Transverse colon (tissue), 4 donors: ENCODE data around the gene FAM174A.

ENCODE experiments used
- EP300 ChIP-seq: sonication (generic); formaldehyde crosslinking; IDR thresholded peaks from one replicate; pipeline ENCODE4 v1.6.1; 2017; ENCODE audit warnings: antibody characterized with exemption, low read depth
- POLR2AphosphoS5 ChIP-seq, 3 donors: sonication (generic); formaldehyde crosslinking; IDR thresholded peaks; one replicate each; pipeline ENCODE4 v1.6.1; 2016; ENCODE audit warnings: antibody characterized with exemption in 3 of 3
- TF ChIP-seq, protein P1 (sequence below), 5 experiments: fragments of 200-600 bp in 3 of 5; fragments of 450-650 bp in 2 of 5; sonication (generic) in 3 of 5; IDR thresholded peaks; 1 replicate in 2 of 5; 2 replicates in 3 of 5; pipeline ENCODE4 v1.5.1; 2016 to 2017; ENCODE audit warnings: antibody characterized with exemption in 5 of 5, inconsistent platforms in 3 of 5, mild to moderate bottlenecking in 2 of 5, moderate library complexity in 1 of 5

DNA sequence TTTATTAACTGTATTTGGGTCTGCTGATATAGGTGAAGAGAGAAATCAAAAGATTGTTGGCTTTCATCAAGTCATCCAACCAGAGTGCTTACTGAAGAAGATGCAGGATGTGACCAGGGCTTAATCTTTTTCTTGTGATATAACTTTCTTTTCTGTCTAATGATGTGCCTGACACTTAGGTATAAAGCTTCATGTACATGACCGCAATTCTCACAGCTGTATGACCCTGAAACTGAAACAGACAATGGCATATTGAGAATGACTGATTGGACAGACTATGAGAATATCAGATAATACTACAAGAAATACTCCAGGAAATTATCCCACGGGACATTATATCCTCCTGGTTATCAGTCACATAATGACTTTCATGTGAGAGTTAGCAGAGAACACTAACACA lies 32.5 kb upstream of the FAM174A start:
- TF ChIP-seq, protein P1, sequence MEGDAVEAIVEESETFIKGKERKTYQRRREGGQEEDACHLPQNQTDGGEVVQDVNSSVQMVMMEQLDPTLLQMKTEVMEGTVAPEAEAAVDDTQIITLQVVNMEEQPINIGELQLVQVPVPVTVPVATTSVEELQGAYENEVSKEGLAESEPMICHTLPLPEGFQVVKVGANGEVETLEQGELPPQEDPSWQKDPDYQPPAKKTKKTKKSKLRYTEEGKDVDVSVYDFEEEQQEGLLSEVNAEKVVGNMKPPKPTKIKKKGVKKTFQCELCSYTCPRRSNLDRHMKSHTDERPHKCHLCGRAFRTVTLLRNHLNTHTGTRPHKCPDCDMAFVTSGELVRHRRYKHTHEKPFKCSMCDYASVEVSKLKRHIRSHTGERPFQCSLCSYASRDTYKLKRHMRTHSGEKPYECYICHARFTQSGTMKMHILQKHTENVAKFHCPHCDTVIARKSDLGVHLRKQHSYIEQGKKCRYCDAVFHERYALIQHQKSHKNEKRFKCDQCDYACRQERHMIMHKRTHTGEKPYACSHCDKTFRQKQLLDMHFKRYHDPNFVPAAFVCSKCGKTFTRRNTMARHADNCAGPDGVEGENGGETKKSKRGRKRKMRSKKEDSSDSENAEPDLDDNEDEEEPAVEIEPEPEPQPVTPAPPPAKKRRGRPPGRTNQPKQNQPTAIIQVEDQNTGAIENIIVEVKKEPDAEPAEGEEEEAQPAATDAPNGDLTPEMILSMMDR (IDR thresholded peaks at IDR 0.05): no peak
- TF ChIP-seq POLR2AphosphoS5 (IDR thresholded peaks at IDR 0.05): no peak
- no peak for TF ChIP-seq EP300
